ENCODE results near the gene SLC16A10. TPM values are rescaled to one million over a fixed set of nuclear protein-coding genes. Genes with fewer than 3 reads are reported as not detected.
"Not testable (repeated sequence)": the region's sequence is repeated elsewhere in the genome, so short reads cannot be mapped to it uniquely, and the experiment has no call there.

SLC16A10 gene
- total and polyA plus RNA-seq, 2 donors (not counting 3 experiments of a cell fraction or from before 2014, with no cell fraction given) = not detected

- Histone ChIP-seq H3K4me3 (replicated peaks in 1 of 3; ENCODE audit: insufficient read depth in 1 of 3, low read depth in 1 of 3, low read length in 3 of 3) (no peak overlapping the region), H3K36me3 (ENCODE audit: control insufficient read depth in 2 of 2, extremely low read depth in 1 of 2, insufficient read depth in 2 of 2, low read length in 2 of 2) (no peaks in the 10 kb centered on the region), H3K27me3 (ENCODE audit: control insufficient read depth in 2 of 2, insufficient read depth in 2 of 2, low read length in 2 of 2) (peaks cover 19 to 30% of the 10 kb centered on the region in 2 experiments), H3K9me1 (replicated peaks; ENCODE audit: control insufficient read depth, extremely low read depth, insufficient read depth, low read length) (no peaks in the 10 kb centered on the region), H4K20me1 (replicated peaks; ENCODE audit: control insufficient read depth, extremely low read depth, insufficient read depth, low read length) (no peaks in the 10 kb centered on the region), H2AFZ (ENCODE audit: low read depth, low read length) (no peak overlapping the region), H3K9me3 (replicated peaks; ENCODE audit: control insufficient read depth, insufficient read depth, low read length) (no peaks in the 10 kb centered on the region), H3K4me2 (ENCODE audit: insufficient read depth, low read length) (no peak overlapping the region), H3K4me1 (ENCODE audit: control insufficient read depth, extremely low read depth, insufficient read depth, low read length) (peaks cover 3% of the 10 kb centered on the region), H3K9ac (replicated peaks; ENCODE audit: extremely low read depth, insufficient read depth, low read length) (no peak overlapping the region), H3K79me2 (ENCODE audit: control insufficient read depth, insufficient read depth, low read length) (peaks cover 2% of the 10 kb centered on the region), H3K27ac (ENCODE audit: insufficient read depth, low read depth, low read length) (no peak overlapping the region)
- TF ChIP-seq MAX (IDR thresholded peaks at IDR 0.05; ENCODE audit: insufficient read depth, insufficient read length) = no peak
- no peak for TF ChIP-seq GATA2 (IDR thresholded peaks at IDR 0.05; ENCODE audit: insufficient read depth, insufficient read length, low read depth, low read length)
- TF ChIP-seq POLR2A (IDR thresholded peaks at IDR 0.05; ENCODE audit: low read depth, low read length) = no peak
- TF ChIP-seq CTCF (IDR thresholded peaks at IDR 0.05; ENCODE audit: extremely low read depth in 1 of 2, insufficient read depth in 1 of 2, low read depth in 1 of 2, low read length in 2 of 2) = no peak
- no peak for TF ChIP-seq POLR2AphosphoS5 (IDR thresholded peaks at IDR 0.05; ENCODE audit: insufficient read depth, low read depth, low read length)
- no peak for TF ChIP-seq FOS (IDR thresholded peaks at IDR 0.05; ENCODE audit: borderline replicate concordance, insufficient read depth, low read length)
- no peak for TF ChIP-seq MYC (IDR thresholded peaks at IDR 0.05; ENCODE audit: low read depth, low read length)
- TF ChIP-seq EZH2 (IDR thresholded peaks at IDR 0.05; ENCODE audit: borderline replicate concordance, low read depth, low read length, severe bottlenecking) = no peak
- TF ChIP-seq JUN (IDR thresholded peaks at IDR 0.05; ENCODE audit: borderline replicate concordance, insufficient read depth, insufficient read length, low read depth) = no peak
- dilution Hi-C loops (cut with MboI; ENCODE audit: extremely low pct_ligation_motif_present, low sequenced_read_pairs) (no loop called here), intact Hi-C loops (cut with micrococcal nuclease) (loop anchor here (5.0 kb wide), 1 partner anchor 727 kb away; no protein-coding TSS in a partner anchor)
- ChIA-PET CTCF (no interaction called here), POLR2A (no interaction called here)
- DNase-seq (ENCODE audit: low read depth, low spot score) (no peak), FAIRE-seq (no peak)
- no TSS peak for BruUV-seq (replicated peaks)
These were observed 167.5 kb downstream of the SLC16A10 start for GRCh38 chr6:111254779-111255166.

GRCh38 chr6:111255838-111256237, 168.5 kb downstream of the SLC16A10 start:
- BruUV-seq (replicated peaks); H3K79me2 ChIP-seq (ENCODE audit: control insufficient read depth, insufficient read depth, low read length); H3K9me1 ChIP-seq (replicated peaks; ENCODE audit: control insufficient read depth, extremely low read depth, insufficient read depth, low read length); H3K36me3 ChIP-seq (ENCODE audit: control insufficient read depth in 2 of 2, extremely low read depth in 1 of 2, insufficient read depth in 2 of 2, low read length in 2 of 2); dilution Hi-C loops (cut with MboI; ENCODE audit: extremely low pct_ligation_motif_present, low sequenced_read_pairs); H3K9ac ChIP-seq (replicated peaks; ENCODE audit: extremely low read depth, insufficient read depth, low read length); H3K4me2 ChIP-seq (ENCODE audit: insufficient read depth, low read length); H3K9me3 ChIP-seq (replicated peaks; ENCODE audit: control insufficient read depth, insufficient read depth, low read length); H3K27ac ChIP-seq (ENCODE audit: insufficient read depth, low read depth, low read length); H3K4me3 ChIP-seq (replicated peaks in 1 of 3; ENCODE audit: insufficient read depth in 1 of 3, low read depth in 1 of 3, low read length in 3 of 3); DNase-seq (ENCODE audit: low read depth, low spot score); POLR2A ChIA-PET; FAIRE-seq; H4K20me1 ChIP-seq (replicated peaks; ENCODE audit: control insufficient read depth, extremely low read depth, insufficient read depth, low read length); H2AFZ ChIP-seq (ENCODE audit: low read depth, low read length); H3K4me1 ChIP-seq (ENCODE audit: control insufficient read depth, extremely low read depth, insufficient read depth, low read length): not testable (repeated sequence)
- intact Hi-C loops (cut with micrococcal nuclease) = loop anchor here (5.0 kb wide), 1 partner anchor 729 kb away; no protein-coding TSS in a partner anchor
- CTCF ChIA-PET = interaction anchor here (0.7 kb wide), 1 partner anchor 185 kb away, joined by 3 read pairs; no protein-coding TSS in a partner anchor
- peaks cover 19 to 30% of the 10 kb centered on the region in 2 experiments for H3K27me3 ChIP-seq (ENCODE audit: control insufficient read depth in 2 of 2, insufficient read depth in 2 of 2, low read length in 2 of 2)

Measured in endothelial cell of umbilical vein (primary cell).